Right ventricle myocardium superior (tissue), 1 donor: ENCODE data around the gene CCDC190. TPM values are rescaled to one million over a fixed set of nuclear protein-coding genes. Genes with fewer than 3 reads are reported as not detected.

ENCODE experiments used
- ATAC-seq: fragments of 200-7000 bp; cut with Tn5 transposase; one replicate; pipeline ENCODE4 v1.9.1; 2020; ENCODE audit warnings: mild to moderate bottlenecking; ENCODE audit not compliant: poor library complexity
- DNase-seq: peaks from one replicate; pipeline ENCODE4 v3.0.0-alpha.2; 2020
- intact Hi-C: fragments of 100-400 bp; cut with DNase I; formaldehyde crosslinking; loops from one replicate; pipeline ENCODE4 v1.11.2; 2022
- long read RNA-seq: library from polyadenylated mRNA; unstranded; transcript quantifications from one replicate; pipeline ENCODE4 v2.0.0, GENCODE V29; 2021
- total RNA-seq: library from RNA; stranded (reverse); fragmentation: NEBNext Ultra II Directional; extraction: Animal tissue kit (Norgen Biotek cat#: 25700); gene quantifications from one replicate; pipeline ENCODE4 v1.2.1, GENCODE V29; 2021
- donor health status: DM: no; HTN: yes; CAD: no; lungs with severe emphysema.

Gene CCDC190
- 0.27 TPM for total RNA-seq
- long read RNA-seq, partial matches to known transcripts: 0 of 2 reads
- long read RNA-seq, other reads (novel, unspliced or antisense): 2 of 2 reads

- peak; percentile 44 for DNase-seq
- intact Hi-C loops: no loop called here
- peak; percentile 96 for ATAC-seq
Measured at GRCh38 chr1:162861101-162861500, at the start of gene CCDC190. TSS of gene CCDC190 (minus strand) at chr1:162861175. CDS start at chr1:162859646, 1,529 bp downstream.

GRCh38 chr1:162910161-162910560 is 49.2 kb upstream of the CCDC190 start:
- DNase-seq: no peak
- intact Hi-C loops: no loop called here
- ATAC-seq: no peak

GRCh38 chr1:162908780-162909179 is 47.8 kb upstream of the CCDC190 start:
- ATAC-seq (no peak), DNase-seq (no peak)
- intact Hi-C loops: no loop called here

- intact Hi-C loops: no loop called here
- no peak for ATAC-seq
Measured at GRCh38 chr1:162908236-162908635, 47.3 kb upstream of the CCDC190 start.

GRCh38 chr1:162906485-162906884 is 45.5 kb upstream of the CCDC190 start:
- intact Hi-C loops: no loop called here
- ATAC-seq: no peak
- DNase-seq: no peak

More at GRCh38 chr1:162908236-162908635, 47.3 kb upstream of the CCDC190 start:
- DNase-seq: no peak

- DNase-seq: no peak
- intact Hi-C loops: no loop called here
- no peak for ATAC-seq
Measured at GRCh38 chr1:162905174-162906158, 44.5 kb upstream of the CCDC190 start.

- no peak for DNase-seq
Measured at GRCh38 chr1:162904579-162904978, 43.6 kb upstream of the CCDC190 start.

GRCh38 chr1:162904023-162904422 is 43.0 kb upstream of the CCDC190 start:
- intact Hi-C loops: no loop called here
- ATAC-seq (no peak), DNase-seq (no peak)

More at GRCh38 chr1:162904579-162904978, 43.6 kb upstream of the CCDC190 start:
- intact Hi-C loops: no loop called here
- ATAC-seq: peak; percentile 89

GRCh38 chr1:162903246-162903645 is 42.3 kb upstream of the CCDC190 start:
- no peak for ATAC-seq
- no peak for DNase-seq
- intact Hi-C loops: no loop called here

GRCh38 chr1:162902416-162902815 is 41.4 kb upstream of the CCDC190 start:
- DNase-seq (no peak), ATAC-seq (no peak)
- intact Hi-C loops: no loop called here

GRCh38 chr1:162901243-162901642 is 40.3 kb upstream of the CCDC190 start:
- intact Hi-C loops: no loop called here
- no peak for DNase-seq
- ATAC-seq: no peak

GRCh38 chr1:162899422-162900146 is 38.6 kb upstream of the CCDC190 start:
- DNase-seq (no peak), ATAC-seq (peak; percentile 88)
- intact Hi-C loops: no loop called here

GRCh38 chr1:162893612-162893908 is 32.6 kb upstream of the CCDC190 start:
- no peak for ATAC-seq
- DNase-seq: no peak
- intact Hi-C loops: no loop called here

- intact Hi-C loops: no loop called here
- ATAC-seq: no peak
- DNase-seq: no peak
Measured at GRCh38 chr1:162892906-162893611, 32.1 kb upstream of the CCDC190 start.

- DNase-seq (no peak), ATAC-seq (peak; percentile 67)
- intact Hi-C loops: no loop called here
Measured at GRCh38 chr1:162889989-162890388, 29.0 kb upstream of the CCDC190 start.

- no peak for ATAC-seq
- intact Hi-C loops: no loop called here
- no peak for DNase-seq
Measured at GRCh38 chr1:162886705-162887104, 25.7 kb upstream of the CCDC190 start.

GRCh38 chr1:162885265-162885664 is 24.3 kb upstream of the CCDC190 start:
- ATAC-seq (no peak), DNase-seq (no peak)
- intact Hi-C loops: no loop called here

- intact Hi-C loops: no loop called here
Measured at GRCh38 chr1:162884831-162885230, 23.9 kb upstream of the CCDC190 start.

GRCh38 chr1:162882248-162882674 is 21.3 kb upstream of the CCDC190 start:
- ATAC-seq: no peak
- no peak for DNase-seq
- intact Hi-C loops: no loop called here

More at GRCh38 chr1:162884831-162885230, 23.9 kb upstream of the CCDC190 start:
- DNase-seq (no peak), ATAC-seq (no peak)
